Upper lobe of left lung (tissue), 4 donors: ENCODE results near the gene BLACAT1.

Experiments
- CTCF ChIP-seq, 6 experiments: fragments of 450-650 bp in 4 of 6; fragments of 200-600 bp in 2 of 6; sonication (generic) in 2 of 6; IDR thresholded peaks; one replicate each; pipeline ENCODE4 v1.5.1; 2016 to 2019; ENCODE audit warnings: antibody characterized with exemption in 6 of 6
- EP300 ChIP-seq, 4 donors: sonication (generic); formaldehyde crosslinking; IDR thresholded peaks; one replicate each; pipeline ENCODE4 v1.5.1; 2017; ENCODE audit warnings: antibody characterized with exemption in 4 of 4, control low read depth in 2 of 4
- POLR2A ChIP-seq, 4 donors: fragments of 450-650 bp; IDR thresholded peaks; one replicate each; pipeline ENCODE4 v1.5.1; 2016 to 2017; ENCODE audit warnings: antibody characterized with exemption in 4 of 4, mild to moderate bottlenecking in 2 of 4
- POLR2AphosphoS5 ChIP-seq, 2 donors: sonication (generic); formaldehyde crosslinking; IDR thresholded peaks; one replicate each; pipeline ENCODE4 v1.5.1; 2017; ENCODE audit warnings: antibody characterized with exemption in 2 of 2

GRCh38 chr1:205476648-205477047 is 20.8 kb upstream of the BLACAT1 start:
- TF ChIP-seq CTCF (IDR thresholded peaks at IDR 0.05) (no peak), POLR2A (IDR thresholded peaks at IDR 0.05) (no peak), POLR2AphosphoS5 (IDR thresholded peaks at IDR 0.05) (no peak), EP300 (IDR thresholded peaks at IDR 0.05) (no peak)
